IMR-90 (cell line): ENCODE data around the gene CMIP.

Experiments used
- CTCF ChIP-seq: conservative IDR thresholded peaks from 2 replicates; pipeline ENCODE4 v1.5.1; 2012; ENCODE audit warnings: mild to moderate bottlenecking, low read depth, low read length, improper control_type of control experiment
- NFE2L2 ChIP-seq: fragments of 150-350 bp; IDR thresholded peaks from 2 replicates; pipeline ENCODE4 v1.6.1; 2016; ENCODE audit warnings: low read depth, mild to moderate bottlenecking, low read length
- POLR2A ChIP-seq: IDR thresholded peaks from 2 replicates; pipeline ENCODE4 v1.6.1; 2012; ENCODE audit warnings: mild to moderate bottlenecking, low read depth, low read length
- RFX5 ChIP-seq: IDR thresholded peaks from 2 replicates; pipeline ENCODE4 v1.8.0; 2012; ENCODE audit warnings: low read depth, mild to moderate bottlenecking, low read length, moderate library complexity

GRCh38 chr16:81705261-81705660 lies 260.7 kb downstream of the CMIP start:
- TF ChIP-seq CTCF, result no peak
- no peak for TF ChIP-seq NFE2L2
- no peak for TF ChIP-seq POLR2A
- no peak for TF ChIP-seq RFX5
